Adrenal gland (tissue), 12 donors: ENCODE data around the gene ZFP92. TPM values are rescaled to one million over a fixed set of nuclear protein-coding genes. Genes with fewer than 3 reads are reported as not detected.

ENCODE experiments used
- DNase-seq, 7 donors: peaks; one replicate each; pipeline ENCODE4 v3.0.0-alpha.2; 2019 to 2020
- H3K27ac ChIP-seq, 5 donors: fragments of 200-600 bp; sonication (generic) in 4 of 5; 1 replicate in 3 of 5; 2 replicates in 2 of 5; pipeline versions ENCODE4 v1.5.1 to v1.8.0; 2016 to 2020; ENCODE audit warnings: mild to moderate bottlenecking in 1 of 5
- H3K27me3 ChIP-seq: fragments of 200-600 bp; 2 replicates; pipeline ENCODE4 v1.8.0; 2021
- H3K36me3 ChIP-seq, 2 donors: fragments of 200-600 bp; replicated peaks in 1 of 2; 1 replicate in 1 of 2; 2 replicates in 1 of 2; pipeline versions ENCODE4 v1.5.1 to v1.8.0; 2018 to 2022
- H3K4me1 ChIP-seq, 2 donors: fragments of 200-600 bp; replicated peaks in 1 of 2; 1 replicate in 1 of 2; 2 replicates in 1 of 2; pipeline versions ENCODE4 v1.5.1 to v1.8.0; 2018 to 2021
- H3K4me3 ChIP-seq, 4 donors: fragments of 200-600 bp; sonication (generic) in 3 of 4; one replicate each; pipeline ENCODE4 v1.5.1; 2016 to 2018
- H3K9me3 ChIP-seq, 3 donors: fragments of 200-600 bp; sonication (generic) in 1 of 3; replicated peaks in 1 of 3; 1 replicate in 2 of 3; 2 replicates in 1 of 3; pipeline versions ENCODE4 v1.5.1 to v1.8.0; 2016 to 2021
- POLR2A ChIP-seq, 2 donors: fragments of 450-650 bp; IDR thresholded peaks; one replicate each; pipeline ENCODE4 v1.6.1; 2017; ENCODE audit warnings: antibody characterized with exemption in 2 of 2, mild to moderate bottlenecking in 2 of 2, moderate library complexity in 1 of 2
- WGBS, 4 donors: extraction: QIAGEN DNeasy Blood & Tissue Kit in 2 of 4; methylation state at CpG; one replicate each; pipeline versions ENCODE4 v1.1.5 to v1.1.7; 2013 to 2017; 5-methylcytosine and 5-hydroxymethylcytosine counted together
- intact Hi-C, 2 donors: fragments of 100-400 bp; cut with DNase I; formaldehyde crosslinking; loops; one replicate each; pipeline versions ENCODE4 v1.14.1 to v1.15.0; 2022 to 2023
- polyA plus RNA-seq, 3 donors: library from polyadenylated mRNA; stranded (reverse); fragments of 200-250 nt in 2 of 3; fragments of 350-450 nt in 1 of 3; fragmentation: Illumina TruSeq in 1 of 3; extraction: RNeasy Lipid Tissue Mini Kit (QIAGEN cat#74804) in 1 of 3; gene quantifications; one replicate each; pipeline ENCODE4 v1.2.3, GENCODE V29; 2013 to 2014
- total RNA-seq, 9 donors: library from RNA; depleted of rRNA in 4 of 9; stranded (reverse); fragments of >200 nt in 4 of 9; fragments of 120-200 nt in 1 of 9; fragmentation: NEBNext Ultra II Directional in 1 of 9; extraction: Animal tissue kit (Norgen Biotek cat#: 25700) in 1 of 9; gene quantifications; one replicate each; pipeline versions ENCODE4 v1.1.0 to v1.2.4, GENCODE V29; 2013 to 2023
- TF ChIP-seq, protein P1 (sequence below), 6 experiments: fragments of 450-650 bp in 4 of 6; fragments of 200-600 bp in 2 of 6; sonication (generic) in 1 of 6; IDR thresholded peaks; 1 replicate in 5 of 6; 2 replicates in 1 of 6; pipeline versions ENCODE4 v1.5.1 to v1.8.0; 2016 to 2021; ENCODE audit warnings: antibody characterized with exemption in 6 of 6, mild to moderate bottlenecking in 2 of 6, moderate library complexity in 1 of 6
- donor health status: healthy with polysubstance abuse.
- donor health status: Bipolar disorder and iron deficiency.
- donor health status: DM: yes; HTN: yes; CAD: no.
- donor health status: DM: no; HTN: no; CAD: no.
- donor health status: DM: no; HTN: no; CAD: no.
- donor health status: DM: yes; HTN: yes; CAD: no.

Gene ZFP92
- total and polyA plus RNA-seq, 12 donors = 0.71 to 7.5 (median 4.0) TPM

DNA sequence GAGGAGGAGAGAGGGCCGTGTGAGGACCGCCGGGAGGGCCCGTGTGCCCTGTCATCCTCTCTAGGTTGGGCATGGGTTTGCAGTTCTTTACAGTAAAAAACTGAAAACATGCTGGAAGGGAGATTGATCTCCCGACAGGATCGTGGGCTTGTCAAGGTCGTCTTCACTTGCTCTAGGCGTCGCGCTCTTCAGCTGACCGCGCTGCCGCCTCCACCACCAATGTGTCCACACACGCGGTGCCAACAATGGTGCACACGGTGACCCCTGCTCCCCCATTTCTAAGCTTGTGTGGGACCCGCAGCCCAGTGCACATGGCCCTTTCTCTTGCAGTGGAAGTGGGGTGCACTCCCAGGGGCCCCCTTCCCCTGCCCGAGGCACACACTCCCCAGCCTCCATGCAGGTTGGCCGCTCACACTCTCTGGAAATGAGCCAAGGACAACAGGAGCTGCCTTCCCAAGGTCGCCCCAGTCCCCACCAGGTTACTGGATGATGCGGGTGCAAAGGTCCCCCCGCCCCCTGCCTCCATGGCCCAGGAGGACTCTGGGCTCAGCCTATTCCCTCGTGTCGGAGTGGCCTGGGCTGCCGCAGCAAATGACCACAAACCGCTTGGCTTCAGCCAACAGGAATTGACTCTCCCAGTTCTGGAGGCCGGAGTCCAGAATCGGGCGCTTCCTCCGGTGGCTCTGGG, 1.7 kb upstream of the ZFP92 start:
- no peak for TF ChIP-seq POLR2A (IDR thresholded peaks at IDR 0.05)
- TF ChIP-seq, protein P1, sequence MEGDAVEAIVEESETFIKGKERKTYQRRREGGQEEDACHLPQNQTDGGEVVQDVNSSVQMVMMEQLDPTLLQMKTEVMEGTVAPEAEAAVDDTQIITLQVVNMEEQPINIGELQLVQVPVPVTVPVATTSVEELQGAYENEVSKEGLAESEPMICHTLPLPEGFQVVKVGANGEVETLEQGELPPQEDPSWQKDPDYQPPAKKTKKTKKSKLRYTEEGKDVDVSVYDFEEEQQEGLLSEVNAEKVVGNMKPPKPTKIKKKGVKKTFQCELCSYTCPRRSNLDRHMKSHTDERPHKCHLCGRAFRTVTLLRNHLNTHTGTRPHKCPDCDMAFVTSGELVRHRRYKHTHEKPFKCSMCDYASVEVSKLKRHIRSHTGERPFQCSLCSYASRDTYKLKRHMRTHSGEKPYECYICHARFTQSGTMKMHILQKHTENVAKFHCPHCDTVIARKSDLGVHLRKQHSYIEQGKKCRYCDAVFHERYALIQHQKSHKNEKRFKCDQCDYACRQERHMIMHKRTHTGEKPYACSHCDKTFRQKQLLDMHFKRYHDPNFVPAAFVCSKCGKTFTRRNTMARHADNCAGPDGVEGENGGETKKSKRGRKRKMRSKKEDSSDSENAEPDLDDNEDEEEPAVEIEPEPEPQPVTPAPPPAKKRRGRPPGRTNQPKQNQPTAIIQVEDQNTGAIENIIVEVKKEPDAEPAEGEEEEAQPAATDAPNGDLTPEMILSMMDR (IDR thresholded peaks at IDR 0.05) = no peak
- H3K27me3 ChIP-seq = no peaks in the 10 kb centered on the region
- intact Hi-C loops = no loop called here
- H3K4me3 ChIP-seq = no peak overlapping the region
- no peak overlapping the region for H3K27ac ChIP-seq
- no peak for DNase-seq
- H3K36me3 ChIP-seq = no peaks in the 10 kb centered on the region
- WGBS, 4 donors = 73 to 86% (median 82%) methylated on average over 8 to 30 of the region's 30 CpGs
- peaks cover 0 to 4% of the 10 kb centered on the region in 2 donors for H3K4me1 ChIP-seq
- no peaks in the 10 kb centered on the region for H3K9me3 ChIP-seq

DNA sequence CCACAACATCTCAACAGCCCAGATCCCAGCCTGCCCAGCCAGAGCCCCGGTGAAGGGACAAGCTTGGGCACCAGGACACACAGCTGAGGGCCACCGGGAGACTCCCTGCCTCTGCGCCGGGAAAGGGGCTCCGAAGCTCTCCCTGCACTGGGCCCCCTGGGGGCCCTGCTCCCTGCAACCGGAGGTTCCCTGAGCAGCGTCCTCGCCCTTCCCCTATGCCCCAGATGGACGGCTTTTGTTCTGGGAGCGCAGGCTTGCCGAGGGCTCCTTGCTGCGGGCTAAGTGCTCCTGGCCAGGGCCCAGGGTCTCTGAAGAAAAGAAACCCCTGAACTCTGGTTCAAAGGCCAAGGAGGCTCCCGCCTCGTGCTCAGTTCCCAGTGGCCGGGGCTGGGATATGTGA, 899 bp upstream of the ZFP92 start:
- H3K36me3 ChIP-seq = no peaks in the 10 kb centered on the region
- H3K27ac ChIP-seq = no peak overlapping the region
- no peak for TF ChIP-seq POLR2A (IDR thresholded peaks at IDR 0.05)
- TF ChIP-seq, protein P1 (IDR thresholded peaks at IDR 0.05) = no peak
- WGBS, 4 donors = 86 to 93% (median 90%) methylated on average over 4 to 15 of the region's 15 CpGs
- no peaks in the 10 kb centered on the region for H3K9me3 ChIP-seq
- no peak overlapping the region for H3K4me3 ChIP-seq
- intact Hi-C loops = no loop called here
- no peaks in the 10 kb centered on the region for H3K27me3 ChIP-seq
- peaks cover 0 to 4% of the 10 kb centered on the region in 2 donors for H3K4me1 ChIP-seq
- DNase-seq = no peak

DNA sequence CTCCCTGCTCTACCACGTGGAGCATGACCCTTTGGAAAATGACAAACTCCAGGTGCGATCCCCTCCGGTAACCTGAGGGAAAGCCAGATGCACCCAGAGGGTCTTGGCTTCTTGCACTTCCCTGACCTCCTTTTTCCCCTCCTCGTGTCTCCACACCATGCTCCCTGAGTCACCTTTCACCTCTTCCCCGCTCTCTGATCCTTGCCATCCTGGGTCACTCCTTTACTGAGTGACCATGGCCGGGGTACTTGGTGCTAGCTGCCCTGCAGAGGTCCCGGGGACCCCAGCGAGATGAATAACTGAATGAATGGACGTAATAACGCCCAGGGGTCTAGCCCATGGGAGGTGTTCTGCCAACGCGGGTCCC, 401 bp upstream of the ZFP92 start:
- Histone ChIP-seq H3K9me3 (no peaks in the 10 kb centered on the region), H3K27me3 (no peaks in the 10 kb centered on the region), H3K27ac (no peak overlapping the region), H3K4me3 (peak overlapping the region in 1 of 4 donors; percentile 51), H3K4me1 (peaks cover 0 to 4% of the 10 kb centered on the region in 2 donors), H3K36me3 (no peaks in the 10 kb centered on the region)
- 52 to 73% (median 63%) methylated on average over 5 to 12 of the region's 12 CpGs for WGBS, 4 donors
- DNase-seq = no peak
- TF ChIP-seq, protein P1 (IDR thresholded peaks at IDR 0.05) = no peak
- no peak for TF ChIP-seq POLR2A (IDR thresholded peaks at IDR 0.05)
- intact Hi-C loops = no loop called here

DNA sequence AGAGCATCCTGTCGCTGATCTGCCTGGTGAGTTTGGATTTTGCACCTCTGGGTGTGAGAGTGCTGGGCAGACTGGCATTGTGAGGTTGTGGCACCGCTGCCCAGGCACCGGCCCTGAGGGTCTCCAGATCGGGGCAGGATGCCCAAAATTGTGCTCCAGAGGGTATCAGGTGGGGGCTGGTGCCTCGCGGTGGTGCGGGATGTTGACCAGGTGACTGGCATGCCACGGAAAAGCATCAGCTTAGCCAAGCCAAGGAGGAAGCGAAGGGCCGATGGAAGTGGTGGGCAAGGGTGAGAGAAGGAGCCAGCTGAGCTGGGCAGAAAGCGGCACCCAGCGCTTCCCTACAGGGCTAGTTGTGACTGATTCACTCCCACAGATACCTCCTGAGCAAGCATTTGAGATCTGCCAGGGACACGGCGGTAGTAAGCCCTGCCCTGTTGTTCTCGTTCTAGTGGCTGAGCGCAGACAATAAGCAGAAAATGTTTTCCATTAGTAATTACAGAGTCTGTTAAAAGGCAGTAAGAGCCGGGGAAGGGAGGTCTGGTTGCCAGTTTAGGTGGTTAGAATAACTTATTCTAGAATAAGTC, 809 bp downstream of the ZFP92 start:
- peak overlapping the region in 2 of 4 donors; percentile 40 to 51 for H3K4me3 ChIP-seq
- TF ChIP-seq POLR2A (IDR thresholded peaks at IDR 0.05) = no peak
- TF ChIP-seq, protein P1 (IDR thresholded peaks at IDR 0.05) = no peak
- peaks cover 0 to 4% of the 10 kb centered on the region in 2 donors for H3K4me1 ChIP-seq
- intact Hi-C loops = no loop called here
- peak in 3 of 7 donors; percentile 29 to 56 (median 47) for DNase-seq
- no peaks in the 10 kb centered on the region for H3K36me3 ChIP-seq
- no peaks in the 10 kb centered on the region for H3K9me3 ChIP-seq
- WGBS, 4 donors = 29 to 73% (median 44%) methylated on average over 9 to 17 of the region's 17 CpGs
- no peaks in the 10 kb centered on the region for H3K27me3 ChIP-seq
- H3K27ac ChIP-seq = peak overlapping the region in 2 of 5 donors; percentile 39 to 52
